HG03135 (cell line): ENCODE measurements around the gene PCGF3.
"Not testable (repeated sequence)": the region's sequence is repeated elsewhere in the genome, so short reads cannot be mapped to it uniquely, and the experiment has no call there.

Experiments
- ATAC-seq: cut with Tn5 transposase; IDR thresholded peaks from one replicate; pipeline ENCODE4 v1.9.1; 2021; ENCODE audit warnings: mild to moderate bottlenecking, moderate library complexity; ENCODE audit not compliant: unreplicated experiment

Gene PCGF3

GRCh38 chr4:667545-667925, 38.1 kb upstream of the PCGF3 start:
- ATAC-seq = no peak

DNA sequence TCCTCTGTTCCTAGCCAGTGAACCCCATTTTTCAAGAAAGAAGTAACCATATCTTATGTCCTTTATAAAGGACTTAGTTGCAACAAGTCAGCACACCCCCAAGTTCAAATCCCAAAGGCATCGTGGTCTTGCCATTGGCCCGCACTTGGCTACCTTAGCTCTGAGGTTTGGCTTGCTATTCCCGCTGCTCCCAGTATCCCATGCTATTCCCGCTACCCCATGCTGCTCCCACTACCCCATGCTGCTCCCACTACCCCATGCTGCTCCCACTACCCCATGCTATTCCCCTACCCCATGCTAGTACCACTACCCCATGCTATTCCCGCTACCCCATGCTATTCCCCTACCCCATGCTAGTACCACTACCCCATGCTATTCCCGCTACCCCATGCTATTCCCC, 37.4 kb upstream of the PCGF3 start:
- not testable (repeated sequence) for ATAC-seq

- not testable (repeated sequence) for ATAC-seq
Observed at GRCh38 chr4:669806-670559, 35.6 kb upstream of the PCGF3 start.

- ATAC-seq = no peak
Observed at GRCh38 chr4:671769-672168, 33.9 kb upstream of the PCGF3 start.

- ATAC-seq = no peak
Observed at GRCh38 chr4:673349-674091, 32.1 kb upstream of the PCGF3 start.

- ATAC-seq = peak; percentile 80
Observed at GRCh38 chr4:674172-675035, 31.2 kb upstream of the PCGF3 start, which contains the start of the genes ATP5ME and MYL5. Gene ATP5ME, minus strand, starts transcription at chr4:674276. Its CDS starts 29 bp downstream, at chr4:674247. Gene MYL5, plus strand, starts transcription at chr4:674542. Its CDS starts 3,485 bp downstream, at chr4:678027.

GRCh38 chr4:675036-675882, 30.4 kb upstream of the PCGF3 start:
- ATAC-seq = peak; percentile 15

- no peak for ATAC-seq
Observed at GRCh38 chr4:675980-676870, 29.4 kb upstream of the PCGF3 start.

DNA sequence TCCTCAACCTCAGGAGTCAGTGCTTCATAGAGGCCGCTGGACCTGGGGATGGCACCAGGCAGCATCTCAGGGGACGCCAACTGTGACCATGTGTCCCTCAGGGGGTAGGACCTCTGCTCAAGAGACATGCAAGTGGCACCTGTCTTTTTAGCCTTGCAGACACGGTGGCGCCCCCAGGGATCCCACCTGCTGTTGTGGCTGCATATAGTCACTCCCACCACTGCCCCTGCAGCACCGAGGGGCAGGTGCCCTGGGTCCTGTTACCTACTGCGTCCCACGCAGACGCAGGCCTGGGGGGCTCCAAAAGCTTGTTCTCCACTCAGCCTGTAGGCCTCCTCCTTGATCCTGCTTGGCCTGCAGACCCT, 28.8 kb upstream of the PCGF3 start:
- ATAC-seq = no peak

DNA sequence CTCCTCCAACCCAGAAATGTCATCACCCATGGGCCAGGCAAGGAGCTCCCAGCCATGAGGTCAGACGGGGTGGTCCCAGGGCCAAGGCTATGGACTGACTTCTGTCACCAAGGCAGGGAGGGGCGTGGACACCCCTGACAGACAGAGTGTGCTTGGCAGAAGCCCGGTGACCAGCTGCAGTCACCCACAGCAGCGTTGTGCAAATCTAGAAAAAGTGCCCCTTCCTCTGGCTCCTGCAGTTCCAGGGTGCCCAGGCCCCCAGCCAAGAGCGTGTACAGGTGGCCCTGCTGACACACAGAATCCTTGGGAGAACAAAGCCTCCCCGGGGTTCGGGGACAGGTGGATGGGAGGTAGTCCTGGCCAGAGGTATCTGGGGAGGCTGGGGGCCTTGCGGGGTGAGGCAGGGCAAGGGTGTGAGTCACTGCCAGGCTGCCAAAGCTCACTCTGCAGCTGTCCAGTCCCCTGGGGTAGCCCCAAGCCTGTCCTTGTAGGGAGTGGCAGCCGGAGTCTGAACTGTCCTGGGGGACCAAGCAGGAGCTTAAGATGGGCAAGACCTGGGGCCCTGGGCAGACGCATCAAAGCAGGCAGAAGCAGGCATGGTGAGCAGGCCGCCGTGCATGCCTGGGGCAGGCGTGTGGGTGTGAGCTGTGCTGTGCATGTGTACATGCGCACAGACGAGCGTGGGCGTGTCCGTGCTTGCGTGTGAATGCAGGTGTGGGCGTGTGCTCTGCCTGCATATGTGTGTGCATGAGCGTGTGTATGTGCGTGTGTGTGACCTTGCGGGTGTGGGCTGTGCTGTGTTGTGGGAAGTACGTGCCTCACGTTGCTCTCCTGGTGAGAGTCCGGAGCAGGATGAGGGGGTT, 28.0 kb upstream of the PCGF3 start:
- ATAC-seq = no peak

DNA sequence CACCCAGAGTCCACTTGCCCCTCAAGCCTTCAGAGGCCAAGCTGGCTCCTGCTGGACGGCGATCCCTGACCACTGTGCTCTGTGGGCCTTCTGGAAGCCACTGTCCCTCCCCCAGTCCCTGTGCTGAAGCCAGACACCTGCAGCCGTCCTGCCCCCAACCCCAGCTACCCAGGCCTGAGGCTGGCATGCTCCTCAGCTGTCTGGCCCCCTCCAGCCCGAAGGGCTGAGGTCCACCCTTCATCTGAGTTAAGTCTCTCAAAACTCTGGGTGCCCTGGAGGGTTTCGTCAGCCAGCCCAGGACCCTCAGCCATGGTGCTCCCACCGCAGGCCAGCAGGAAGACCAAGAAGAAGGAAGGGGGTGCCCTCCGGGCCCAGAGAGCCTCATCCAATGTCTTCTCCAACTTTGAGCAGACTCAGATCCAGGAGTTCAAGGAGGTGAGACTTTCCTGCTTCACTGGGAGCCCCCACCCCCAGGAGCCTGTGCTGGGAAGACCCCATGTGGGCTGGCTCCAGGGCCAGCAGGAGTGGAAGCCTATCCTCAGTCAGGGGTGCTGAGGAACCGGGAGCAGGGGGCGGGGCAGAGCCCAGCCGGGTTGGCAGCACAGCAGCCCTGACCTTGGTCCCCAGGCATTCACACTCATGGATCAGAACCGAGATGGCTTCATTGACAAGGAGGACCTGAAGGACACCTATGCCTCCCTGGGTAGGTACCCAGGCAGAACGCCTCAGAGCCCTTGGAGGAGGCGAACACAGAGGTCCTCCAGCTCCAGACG, 27.1 kb upstream of the PCGF3 start:
- no peak for ATAC-seq

GRCh38 chr4:679104-679481, 26.5 kb upstream of the PCGF3 start:
- no peak for ATAC-seq

DNA sequence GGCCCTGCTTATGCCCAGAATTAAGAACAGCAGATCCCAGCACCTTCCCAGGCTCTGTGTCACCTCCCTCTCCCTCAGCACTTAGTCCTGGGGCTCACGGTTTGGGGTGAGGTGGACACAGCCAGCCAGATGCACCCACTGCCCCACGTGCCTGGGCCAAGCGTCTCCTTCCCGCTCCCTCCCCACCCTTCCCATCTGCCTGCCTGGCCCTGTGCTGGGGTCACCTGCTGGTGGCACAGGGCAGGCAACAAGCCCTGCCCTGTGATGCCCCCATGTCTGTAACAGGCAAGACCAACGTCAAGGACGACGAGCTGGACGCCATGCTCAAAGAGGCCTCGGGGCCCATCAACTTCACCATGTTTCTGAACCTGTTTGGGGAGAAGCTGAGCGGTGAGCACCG, 26.0 kb upstream of the PCGF3 start:
- ATAC-seq = no peak

GRCh38 chr4:680091-680490, 25.5 kb upstream of the PCGF3 start:
- no peak for ATAC-seq

DNA sequence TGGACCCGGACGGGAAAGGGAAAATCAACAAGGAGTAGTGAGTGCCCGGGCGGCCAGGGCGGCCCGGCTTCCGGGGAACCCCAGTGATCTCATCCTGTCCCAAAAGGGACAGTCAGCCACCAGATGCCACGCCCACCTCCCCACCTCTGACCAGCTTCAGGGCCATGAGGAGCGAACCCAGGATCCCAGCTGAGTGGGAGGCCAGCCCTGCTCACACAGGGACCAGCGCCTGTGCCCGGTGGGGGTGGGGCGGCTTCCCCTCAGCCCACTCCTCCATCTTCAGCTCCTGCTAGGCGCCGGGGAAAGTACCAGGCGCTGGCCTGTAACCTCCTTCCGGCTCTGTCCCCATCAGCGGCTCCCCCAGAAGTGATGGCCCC, 25.1 kb upstream of the PCGF3 start:
- ATAC-seq = no peak

DNA sequence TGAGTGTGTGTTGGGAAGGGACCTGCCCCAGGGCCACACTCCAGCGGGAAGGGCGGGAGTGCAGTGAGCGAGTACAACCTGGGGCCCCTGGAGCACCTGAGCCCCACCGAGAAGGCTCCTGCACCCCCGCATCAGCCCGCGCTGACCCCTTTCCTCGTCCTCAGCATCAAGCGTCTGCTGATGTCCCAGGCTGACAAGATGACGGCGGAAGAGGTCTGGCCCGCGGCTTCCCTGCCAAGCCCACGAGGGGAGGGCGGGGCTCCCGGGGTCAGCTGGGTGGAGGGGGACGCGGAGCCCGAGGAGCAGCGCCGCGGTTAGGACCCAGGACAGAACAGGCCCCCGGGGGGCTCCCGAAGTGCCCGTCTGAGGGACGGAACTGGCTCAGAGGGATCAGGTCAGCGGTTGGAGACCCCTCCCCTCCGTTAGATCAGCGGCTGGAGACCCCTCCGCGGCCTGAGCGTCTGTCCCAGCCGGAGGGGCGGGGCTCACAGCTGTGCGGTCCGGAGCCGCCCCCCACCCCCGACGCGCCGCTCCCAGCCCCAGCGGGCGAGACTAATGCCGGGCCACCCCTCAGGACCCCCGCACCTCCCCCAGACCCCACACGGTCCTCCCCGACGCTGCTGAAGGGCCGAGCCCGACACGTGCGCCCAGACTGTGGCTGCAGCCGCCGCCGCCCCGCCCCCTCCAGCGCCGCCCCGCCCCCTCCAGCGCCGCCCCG, 24.5 kb upstream of the PCGF3 start:
- no peak for ATAC-seq

GRCh38 chr4:681736-682451, 23.7 kb upstream of the PCGF3 start:
- no peak for ATAC-seq
